Measurements from ENCODE around the gene PRM3.
A peak's percentile ranks its signal among the peaks of the same experiment; 100 is the strongest.

PRM3 gene

GRCh38 chr16:11272921-11273720, at the start of gene PRM3:
TSS of gene PRM3 (minus strand) at chr16:11273629. CDS start at chr16:11273595, 34 bp downstream.
- DNase-seq = no peak

DNA sequence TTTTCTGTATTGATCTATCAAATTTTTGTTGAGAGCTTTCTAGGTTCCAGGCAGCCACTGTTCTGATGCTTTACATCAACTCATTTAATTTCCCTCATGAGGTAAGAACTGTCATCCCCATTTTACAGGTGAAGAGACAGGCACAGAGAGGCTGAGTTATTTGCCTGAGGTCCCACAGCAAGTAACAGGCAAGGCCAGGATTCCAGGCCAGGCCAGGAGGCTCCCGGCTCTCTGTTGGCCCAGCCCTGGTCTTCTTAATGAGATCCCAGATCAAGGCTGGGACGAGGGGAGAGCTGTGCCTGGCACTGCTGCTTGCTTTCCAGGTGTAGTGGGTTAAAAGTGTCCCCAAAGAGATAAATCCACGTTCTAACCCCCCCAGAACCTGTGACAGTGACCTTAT, 49.4 kb upstream of the PRM3 start:
- no peak for DNase-seq

DNA sequence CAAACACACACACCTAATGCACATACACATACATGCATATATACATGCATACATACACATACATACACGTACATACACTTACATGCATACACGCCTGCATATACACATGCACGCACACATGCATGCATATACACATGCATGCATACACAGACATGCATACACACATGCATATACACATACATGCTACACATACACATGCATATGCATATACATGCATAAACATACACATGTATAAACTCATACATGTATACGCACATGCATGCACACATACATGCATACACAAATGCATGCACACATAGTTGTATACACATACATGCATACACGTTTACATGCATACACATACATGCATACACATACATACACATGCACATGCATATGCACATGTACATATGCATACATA, 48.2 kb upstream of the PRM3 start:
- no peak for DNase-seq

GRCh38 chr16:11320170-11320569, 46.7 kb upstream of the PRM3 start:
- no peak for DNase-seq

DNA sequence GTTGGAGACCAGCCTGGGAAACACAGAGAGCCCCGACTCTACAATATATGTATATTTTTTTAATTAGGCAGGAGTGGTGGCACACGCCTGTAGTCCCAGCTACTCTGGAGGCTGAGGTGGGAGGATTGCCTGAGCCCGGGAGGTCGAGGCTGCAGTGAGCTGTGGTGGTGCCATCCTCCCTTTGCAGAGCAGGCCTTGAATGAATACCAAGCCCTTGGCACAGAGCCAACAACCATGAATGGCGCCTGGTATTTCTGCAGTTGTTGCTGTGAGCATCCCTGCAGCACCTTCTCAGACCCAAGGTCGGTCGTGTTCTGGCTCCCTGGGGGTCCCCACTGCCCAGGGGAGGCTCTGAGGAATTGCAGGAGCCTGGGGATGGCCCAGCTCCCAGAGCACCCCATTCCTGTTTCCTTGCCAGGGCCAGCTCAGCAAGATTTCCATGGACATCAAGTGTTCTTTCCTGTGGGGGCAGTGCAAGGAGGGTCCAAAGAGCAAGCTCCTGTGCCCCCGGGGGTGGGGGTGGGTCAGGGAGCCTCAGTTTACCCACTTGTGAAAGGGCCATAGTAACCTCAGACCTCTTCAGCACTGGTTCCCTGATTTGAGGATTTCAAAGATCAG, 46.2 kb upstream of the PRM3 start:
- DNase-seq = peak; percentile 32

DNA sequence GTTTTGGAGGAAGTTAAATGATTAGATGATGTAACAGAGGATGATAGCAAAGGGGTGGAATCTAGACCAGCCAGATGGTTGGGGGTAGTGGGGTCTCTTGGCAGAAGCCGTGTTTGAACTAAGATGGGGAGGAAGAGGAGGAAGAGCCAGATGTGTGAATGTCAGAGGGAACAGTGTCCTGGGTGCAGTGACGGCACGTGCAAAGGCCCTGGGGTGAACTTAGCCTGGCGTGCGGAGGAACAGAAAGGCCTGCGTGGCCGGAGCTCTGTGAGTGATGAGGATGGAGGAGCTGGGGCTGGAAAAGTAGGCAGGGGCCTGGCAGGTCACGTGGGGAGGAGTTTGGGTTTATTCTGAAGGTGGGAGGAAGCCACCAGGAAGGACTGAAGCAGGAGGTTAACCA, 45.4 kb upstream of the PRM3 start:
- no peak for DNase-seq

DNA sequence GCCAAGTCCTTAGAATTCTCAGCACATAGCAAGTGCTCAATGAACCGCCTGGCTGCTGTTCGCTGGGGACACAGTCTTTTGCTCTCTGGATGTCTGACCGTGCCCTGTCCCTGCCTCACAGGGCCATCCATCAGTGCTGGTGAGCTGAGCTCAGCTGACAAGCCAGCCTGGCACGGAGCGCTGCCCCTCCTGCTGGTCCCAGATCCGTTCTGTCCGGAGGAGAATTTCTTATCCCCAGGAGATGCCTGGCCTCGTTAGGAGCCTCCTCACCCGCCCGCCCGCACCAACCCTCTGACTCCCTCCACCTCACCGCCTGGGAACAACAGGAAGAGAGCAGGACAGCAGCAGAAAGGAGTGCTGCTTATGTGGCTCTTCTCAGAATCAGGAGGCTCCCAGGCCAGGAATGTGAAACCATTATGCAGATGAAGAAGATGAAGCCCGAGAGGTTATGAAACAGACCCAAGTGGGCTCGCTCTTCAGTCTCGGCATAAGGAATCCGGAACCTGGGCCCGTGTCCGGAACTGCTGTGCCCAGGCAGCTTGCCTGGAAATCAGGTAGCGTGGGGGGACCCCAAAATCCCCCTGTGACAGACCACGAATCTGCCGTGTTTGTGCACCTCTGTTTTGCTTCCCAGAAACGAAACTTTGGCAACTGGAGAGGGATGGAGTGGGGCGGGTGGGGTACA, 43.0 kb upstream of the PRM3 start:
- peak; percentile 43 for DNase-seq

- peak; percentile 95 for DNase-seq
Measured at GRCh38 chr16:11315510-11315909, 42.1 kb upstream of the PRM3 start.

DNA sequence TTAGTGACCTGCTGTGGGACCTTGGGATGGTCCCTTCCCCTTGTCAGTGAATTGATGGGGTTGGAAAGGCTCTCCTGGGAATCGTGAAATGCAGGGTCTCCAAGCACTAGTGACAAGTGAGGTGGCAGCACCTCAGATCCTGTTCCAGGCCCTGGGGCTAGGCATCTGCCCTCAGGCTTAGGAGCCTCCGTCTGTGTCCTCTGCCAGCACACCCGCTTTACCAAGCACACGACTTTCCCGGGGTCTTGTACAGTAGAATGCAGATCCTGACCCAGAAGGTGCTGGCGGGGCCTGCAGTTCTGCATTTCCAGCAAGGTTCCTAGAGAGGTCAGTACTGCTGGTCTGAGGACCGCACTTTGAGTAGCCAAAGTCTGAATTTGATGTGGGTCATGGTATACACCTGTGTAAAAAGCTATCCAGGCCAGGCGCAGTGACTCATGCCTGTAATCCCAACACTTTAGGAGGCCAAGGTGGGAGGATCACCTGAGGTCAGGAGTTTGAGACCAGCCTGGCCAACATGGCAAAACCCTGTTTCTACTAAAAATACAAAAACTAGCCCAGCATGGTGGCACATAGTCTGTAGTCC, 41.0 kb upstream of the PRM3 start:
- no peak for DNase-seq

- DNase-seq = no peak
Measured at GRCh38 chr16:11313493-11314308, 40.3 kb upstream of the PRM3 start.

GRCh38 chr16:11312718-11313492, 39.5 kb upstream of the PRM3 start:
- peak; percentile 82 for DNase-seq

GRCh38 chr16:11310997-11311561, 37.6 kb upstream of the PRM3 start:
- DNase-seq = no peak

GRCh38 chr16:11310634-11310977, 37.2 kb upstream of the PRM3 start:
- DNase-seq = no peak

GRCh38 chr16:11309895-11310633, 36.6 kb upstream of the PRM3 start:
- peak; percentile 42 for DNase-seq

DNA sequence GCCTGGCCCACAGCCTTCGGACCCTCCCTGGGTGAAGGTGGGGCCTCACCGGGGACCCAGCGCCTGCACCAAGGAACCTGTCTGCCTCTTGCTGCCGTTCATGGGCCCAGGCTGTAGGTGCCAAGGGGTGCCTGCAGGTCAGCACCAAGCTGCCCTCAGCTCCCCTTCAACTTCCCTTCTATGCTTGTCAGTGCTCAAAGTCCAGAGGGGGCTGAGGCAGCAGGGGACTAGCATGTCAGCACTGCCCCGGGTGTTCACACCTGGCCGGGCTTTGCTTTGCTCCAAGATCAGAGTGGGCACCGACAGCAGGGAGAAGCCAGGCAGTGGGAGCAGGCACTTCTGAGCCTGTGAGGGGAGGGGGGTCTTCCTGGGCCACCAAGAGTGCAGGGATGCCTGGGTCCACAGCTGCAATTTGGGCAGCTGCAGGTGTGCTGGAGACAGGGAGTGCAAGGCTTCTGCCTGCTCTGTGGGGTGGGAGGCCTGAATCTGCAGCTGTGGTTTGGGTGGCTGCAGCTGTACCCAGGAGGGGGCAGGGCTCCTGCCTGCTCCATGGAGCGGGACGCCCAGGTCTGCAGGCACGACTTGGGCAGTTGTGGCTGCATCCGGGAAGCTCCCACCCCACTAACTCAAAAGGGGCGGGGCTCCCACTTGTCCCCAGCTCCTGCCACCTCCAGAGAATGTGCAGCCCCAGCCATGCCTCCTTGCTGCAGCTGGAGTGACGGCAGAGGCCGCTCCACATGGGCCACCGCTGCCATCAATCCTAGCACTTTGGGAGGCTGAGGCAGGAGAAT, 35.3 kb upstream of the PRM3 start:
- DNase-seq = no peak

DNA sequence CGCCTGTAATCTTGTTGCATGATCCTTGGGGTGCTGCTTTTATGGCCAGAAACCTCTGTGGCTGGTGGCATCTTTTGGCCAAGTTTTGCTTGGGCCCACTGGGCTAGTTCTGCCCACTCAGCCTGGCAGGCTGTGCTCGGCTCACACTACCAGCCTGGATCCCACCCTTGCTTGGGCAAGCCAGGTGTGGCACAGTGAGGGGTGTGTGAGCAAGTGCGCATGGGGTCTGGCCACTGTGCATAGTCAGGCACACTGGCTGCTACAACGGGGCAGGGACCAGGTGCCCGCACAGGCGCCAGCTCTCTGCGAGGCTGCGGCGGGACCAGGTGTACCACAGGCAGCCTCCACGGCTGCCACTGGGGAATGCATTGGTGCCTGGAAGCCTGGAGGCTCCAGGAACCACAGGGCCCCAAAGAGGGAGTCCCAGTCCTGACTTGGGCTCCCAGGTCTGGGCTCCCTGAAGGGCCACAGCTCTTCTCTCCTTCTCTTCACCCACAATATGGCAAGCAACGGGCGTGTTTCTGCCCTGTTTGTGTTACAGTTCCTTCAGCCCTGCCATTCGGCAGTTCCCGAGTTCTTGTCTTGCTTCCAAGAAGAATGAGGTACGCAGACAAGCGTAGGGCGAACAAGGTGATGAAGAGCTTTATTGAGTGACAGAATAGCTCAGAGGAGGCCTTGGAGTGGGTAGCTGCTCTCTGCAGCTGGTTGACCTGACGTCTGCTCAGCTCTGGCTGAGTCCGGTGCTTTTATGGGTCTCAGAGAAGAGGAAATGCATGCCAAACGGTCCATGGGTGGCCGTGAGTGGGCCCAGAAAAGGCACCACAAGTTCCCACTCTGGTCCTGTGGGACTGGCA, 34.4 kb upstream of the PRM3 start:
- no peak for DNase-seq

- DNase-seq = no peak
Measured at GRCh38 chr16:11306997-11307638, 33.7 kb upstream of the PRM3 start.

GRCh38 chr16:11306381-11306780, 33.0 kb upstream of the PRM3 start:
- DNase-seq = no peak

All from fibroblast of upper back skin (primary cell).